ENCODE results near the gene PIAS2. TPM values are rescaled to one million over a fixed set of nuclear protein-coding genes. Genes with fewer than 3 reads are reported as not detected.

Gene PIAS2
- total and polyA plus RNA-seq, 2 of the 13 experiments (the other 11 are each of a cell fraction or from before 2014, with no cell fraction given), result 12.2 to 12.7 TPM

DNA sequence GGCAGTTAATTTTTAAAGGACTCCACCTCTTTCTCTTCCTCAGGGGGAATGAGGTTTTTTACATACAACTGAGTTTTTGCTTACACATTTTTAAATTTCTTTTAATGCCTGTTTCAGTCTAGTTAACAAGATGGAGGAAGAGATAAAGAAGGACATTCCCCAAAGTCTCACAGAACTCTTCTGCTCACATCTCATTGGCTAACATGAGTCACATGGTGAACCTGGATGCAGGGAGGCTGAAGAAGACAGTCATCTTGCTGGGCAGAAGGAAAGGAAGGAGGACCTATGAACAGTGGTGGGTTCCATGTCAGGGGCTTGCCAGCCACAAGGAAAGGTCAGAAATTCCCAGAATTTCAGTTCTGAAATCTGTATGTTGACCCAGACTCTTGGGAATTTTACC is 150.1 kb downstream of the PIAS2 start:
- in situ Hi-C loops (cut with HindIII; ENCODE audit: extremely low pct_ligation_motif_present, low pct_unique_long_range_greater_than_20kb) (no loop called here), intact Hi-C loops (cut with micrococcal nuclease; ENCODE audit: unreplicated experiment) (no loop called here)
- no TSS peak for BruUV-seq (replicated peaks)
- no peaks in the 10 kb centered on the region for H4K20me1 ChIP-seq (ENCODE audit: insufficient read depth, low read length)
- no peaks in the 10 kb centered on the region for H3K79me2 ChIP-seq (ENCODE audit: insufficient read depth, low read length)
- POLR2A ChIA-PET, result no interaction called here
- TF ChIP-seq ZNF549 (CRISPR knock-in tag; IDR thresholded peaks at IDR 0.05) (no peak), XRCC5 (optimal IDR thresholded peaks at IDR 0.05; ENCODE audit: low read length) (no peak), MLXIP (CRISPR knock-in tag; IDR thresholded peaks at IDR 0.05; ENCODE audit: borderline replicate concordance) (no peak), ZNF180 (CRISPR knock-in tag; IDR thresholded peaks at IDR 0.05; ENCODE audit: borderline replicate concordance, low read depth) (no peak), EEA1 (CRISPR knock-in tag; IDR thresholded peaks at IDR 0.05; ENCODE audit: borderline replicate concordance) (no peak), ZNF790 (CRISPR knock-in tag; IDR thresholded peaks at IDR 0.05; ENCODE audit: borderline replicate concordance) (no peak), ZNF841 (CRISPR knock-in tag; IDR thresholded peaks at IDR 0.05; ENCODE audit: borderline replicate concordance) (no peak), REXO4 (CRISPR knock-in tag; IDR thresholded peaks at IDR 0.05; ENCODE audit: borderline replicate concordance) (no peak), PAF1 (CRISPR knock-in tag; IDR thresholded peaks at IDR 0.05) (no peak), SMC3 (IDR thresholded peaks at IDR 0.05; ENCODE audit: low read length) (no peak), PLRG1 (conservative IDR thresholded peaks at IDR 0.05) (no peak), ZNF749 (CRISPR knock-in tag; IDR thresholded peaks at IDR 0.05; ENCODE audit: borderline replicate concordance) (no peak), ZNF746 (CRISPR knock-in tag; IDR thresholded peaks at IDR 0.05) (no peak)
- TF ChIP-seq, protein P1, sequence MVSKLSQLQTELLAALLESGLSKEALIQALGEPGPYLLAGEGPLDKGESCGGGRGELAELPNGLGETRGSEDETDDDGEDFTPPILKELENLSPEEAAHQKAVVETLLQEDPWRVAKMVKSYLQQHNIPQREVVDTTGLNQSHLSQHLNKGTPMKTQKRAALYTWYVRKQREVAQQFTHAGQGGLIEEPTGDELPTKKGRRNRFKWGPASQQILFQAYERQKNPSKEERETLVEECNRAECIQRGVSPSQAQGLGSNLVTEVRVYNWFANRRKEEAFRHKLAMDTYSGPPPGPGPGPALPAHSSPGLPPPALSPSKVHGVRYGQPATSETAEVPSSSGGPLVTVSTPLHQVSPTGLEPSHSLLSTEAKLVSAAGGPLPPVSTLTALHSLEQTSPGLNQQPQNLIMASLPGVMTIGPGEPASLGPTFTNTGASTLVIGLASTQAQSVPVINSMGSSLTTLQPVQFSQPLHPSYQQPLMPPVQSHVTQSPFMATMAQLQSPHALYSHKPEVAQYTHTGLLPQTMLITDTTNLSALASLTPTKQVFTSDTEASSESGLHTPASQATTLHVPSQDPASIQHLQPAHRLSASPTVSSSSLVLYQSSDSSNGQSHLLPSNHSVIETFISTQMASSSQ (IDR thresholded peaks at IDR 0.05; ENCODE audit: low read depth), result no peak
- TF ChIP-seq, protein P1 (CRISPR knock-in tag; IDR thresholded peaks at IDR 0.05; ENCODE audit: borderline replicate concordance), result no peak
- no peak overlapping the region for H3K9ac ChIP-seq (ENCODE audit: insufficient read depth, low read depth, low read length)
- FAIRE-seq (no peak), ATAC-seq (no peak), DNase-seq (ENCODE audit: low spot score) (no peak)
- no peak overlapping the region for H3K4me2 ChIP-seq (ENCODE audit: low read depth, low read length)
- no peak overlapping the region for H3K4me3 ChIP-seq (replicated peaks in 1 of 3; ENCODE audit: insufficient read depth in 1 of 3, low read depth in 2 of 3, low read length in 3 of 3)
- 0 out of 5 replicates have a peak, but pooled peaks cover 2% of the 10 kb centered on the region in 2 experiments for H3K27me3 ChIP-seq (ENCODE audit: control insufficient read depth in 1 of 2, insufficient read depth in 2 of 2, low read length in 2 of 2)
- H2AFZ ChIP-seq (ENCODE audit: low read length), result no peak overlapping the region
- CTCF ChIA-PET (ENCODE audit: low intra/inter-chr PET ratio, low total read pairs), result no interaction called here
- no peaks in the 10 kb centered on the region for H3K36me3 ChIP-seq (replicated peaks in 1 of 2; ENCODE audit: control insufficient read depth in 1 of 2, insufficient read depth in 2 of 2, low read length in 2 of 2)
- H3K27ac ChIP-seq (ENCODE audit: extremely low read length, insufficient read depth, low read length), result no peak overlapping the region
- no peaks in the 10 kb centered on the region for H3K4me1 ChIP-seq (ENCODE audit: insufficient read depth, low read length)
- no peaks in the 10 kb centered on the region for H3K9me3 ChIP-seq (ENCODE audit: low read length)
